ENCODE data around the gene WNT2B. TPM values are rescaled to one million over a fixed set of nuclear protein-coding genes. Genes with fewer than 3 reads are reported as not detected.

The WNT2B gene
- polyA plus RNA-seq, 1 donor (not counting 4 experiments of a cell fraction or from before 2014, with no cell fraction given) = 0.51 TPM

- Histone ChIP-seq H3K27me3 (ENCODE audit: control insufficient read depth, extremely low read depth, insufficient read depth, low read length) (no peaks in the 10 kb centered on the region), H4K20me1 (ENCODE audit: control insufficient read depth, extremely low read depth, insufficient read depth, low read length) (no peaks in the 10 kb centered on the region), H3K4me2 (ENCODE audit: control insufficient read depth, extremely low read depth, insufficient read depth, low read depth, low read length) (no peak overlapping the region), H3K4me3 (ENCODE audit: control insufficient read depth in 2 of 3, extremely low read depth in 1 of 3, insufficient read depth in 2 of 3, low read depth in 1 of 3, low read length in 3 of 3) (no peak overlapping the region), H3K79me2 (ENCODE audit: control insufficient read depth, insufficient read depth, low read length) (no peaks in the 10 kb centered on the region), H2AFZ (ENCODE audit: control insufficient read depth, low read length) (no peak overlapping the region), H3K36me3 (ENCODE audit: control insufficient read depth in 2 of 2, extremely low read depth in 1 of 2, insufficient read depth in 2 of 2, low read length in 2 of 2) (peaks cover 4 to 10% of the 10 kb centered on the region in 2 experiments), H3K9ac (ENCODE audit: control insufficient read depth, extremely low read depth, insufficient read depth, low read length) (no peak overlapping the region), H3K4me1 (ENCODE audit: control insufficient read depth, extremely low read depth, insufficient read depth, low read length) (no peaks in the 10 kb centered on the region), H3K9me1 (ENCODE audit: control insufficient read depth, extremely low read depth, insufficient read depth, low read length) (no peaks in the 10 kb centered on the region), H3K27ac (ENCODE audit: control insufficient read depth, insufficient read depth, low read length) (no peak overlapping the region), H3K9me3 (ENCODE audit: control insufficient read depth, low read depth, low read length) (no peaks in the 10 kb centered on the region)
- FAIRE-seq (no peak), DNase-seq (ENCODE audit: low read depth, low spot score) (no peak)
- TF ChIP-seq CTCF (optimal IDR thresholded peaks at IDR 0.05 in 1 of 3, IDR thresholded peaks at IDR 0.05 in 1 of 3, conservative IDR thresholded peaks at IDR 0.05 in 1 of 3; ENCODE audit: extremely low read depth in 1 of 3, insufficient read depth in 2 of 3, low read length in 3 of 3) = no peak
- TF ChIP-seq EZH2 (IDR thresholded peaks at IDR 0.05; ENCODE audit: low read length) = no peak
- dilution Hi-C loops (cut with MboI; ENCODE audit: extremely low pct_ligation_motif_present, low sequenced_read_pairs) = no loop called here
Observed at GRCh38 chr1:112529301-112529700, 20.5 kb downstream of the WNT2B start.

- no peak overlapping the region for H3K4me3 ChIP-seq (ENCODE audit: control insufficient read depth in 2 of 3, extremely low read depth in 1 of 3, insufficient read depth in 2 of 3, low read depth in 1 of 3, low read length in 3 of 3)
- H3K9ac ChIP-seq (ENCODE audit: control insufficient read depth, extremely low read depth, insufficient read depth, low read length) = no peak overlapping the region
- no peak for DNase-seq (ENCODE audit: low read depth, low spot score)
- H3K9me3 ChIP-seq (ENCODE audit: control insufficient read depth, low read depth, low read length) = no peaks in the 10 kb centered on the region
- H3K36me3 ChIP-seq (ENCODE audit: control insufficient read depth in 2 of 2, extremely low read depth in 1 of 2, insufficient read depth in 2 of 2, low read length in 2 of 2) = peaks cover 4 to 5% of the 10 kb centered on the region in 2 experiments
- H3K27me3 ChIP-seq (ENCODE audit: control insufficient read depth, extremely low read depth, insufficient read depth, low read length) = no peaks in the 10 kb centered on the region
- H3K79me2 ChIP-seq (ENCODE audit: control insufficient read depth, insufficient read depth, low read length) = no peaks in the 10 kb centered on the region
- no peak overlapping the region for H3K27ac ChIP-seq (ENCODE audit: control insufficient read depth, insufficient read depth, low read length)
- H3K9me1 ChIP-seq (ENCODE audit: control insufficient read depth, extremely low read depth, insufficient read depth, low read length) = no peaks in the 10 kb centered on the region
- no peak overlapping the region for H3K4me2 ChIP-seq (ENCODE audit: control insufficient read depth, extremely low read depth, insufficient read depth, low read depth, low read length)
- FAIRE-seq = no peak
- H4K20me1 ChIP-seq (ENCODE audit: control insufficient read depth, extremely low read depth, insufficient read depth, low read length) = no peaks in the 10 kb centered on the region
- H2AFZ ChIP-seq (ENCODE audit: control insufficient read depth, low read length) = no peak overlapping the region
- TF ChIP-seq CTCF (optimal IDR thresholded peaks at IDR 0.05 in 1 of 3, IDR thresholded peaks at IDR 0.05 in 1 of 3, conservative IDR thresholded peaks at IDR 0.05 in 1 of 3; ENCODE audit: extremely low read depth in 1 of 3, insufficient read depth in 2 of 3, low read length in 3 of 3) = no peak
- TF ChIP-seq EZH2 (IDR thresholded peaks at IDR 0.05; ENCODE audit: low read length) = no peak
- dilution Hi-C loops (cut with MboI; ENCODE audit: extremely low pct_ligation_motif_present, low sequenced_read_pairs) = no loop called here
- H3K4me1 ChIP-seq (ENCODE audit: control insufficient read depth, extremely low read depth, insufficient read depth, low read length) = no peaks in the 10 kb centered on the region
Observed at GRCh38 chr1:112530832-112531231, 22.1 kb downstream of the WNT2B start.

Measured in keratinocyte (primary cell).